ENCODE measurements around the gene RNF167. TPM values are rescaled to one million over a fixed set of nuclear protein-coding genes. Genes with fewer than 3 reads are reported as not detected.

Gene RNF167
- total RNA-seq, 1 donor from 2014 or later, result 73.1 TPM

GRCh38 chr17:4928881-4929280, 11.2 kb upstream of the RNF167 start:
- TF ChIP-seq CTCF (IDR thresholded peaks at IDR 0.05; ENCODE audit: unreplicated experiment), result no peak
- H3K9me3 Mint-ChIP-seq, result no peaks in the 10 kb centered on the region
- H3K4me3 Mint-ChIP-seq, result no peak overlapping the region
- no peaks in the 10 kb centered on the region for H3K27me3 Mint-ChIP-seq (ENCODE audit: low read depth)
- peaks cover 1% of the 10 kb centered on the region for H3K36me3 Mint-ChIP-seq
- peaks cover 4% of the 10 kb centered on the region for H3K4me1 Mint-ChIP-seq
- no peak for DNase-seq (ENCODE audit: low spot score in 2 of 2, unreplicated experiment in 2 of 2)
- H3K27ac Mint-ChIP-seq, result no peak overlapping the region

GRCh38 chr17:4931963-4932362, 8.1 kb upstream of the RNF167 start, which contains the start of gene GP1BA:
TSS of gene GP1BA (plus strand) at chr17:4932277. CDS start at chr17:4932605, 328 bp downstream.
- H3K27ac Mint-ChIP-seq, result no peak within 1 kb of the TSS
- TF ChIP-seq CTCF (IDR thresholded peaks at IDR 0.05; ENCODE audit: unreplicated experiment), result no peak
- peaks cover 9% of the 10 kb centered on the region for H3K4me1 Mint-ChIP-seq
- no peak within 1 kb of the TSS for H3K4me3 Mint-ChIP-seq
- peaks cover 3% of the 10 kb centered on the region for H3K36me3 Mint-ChIP-seq
- DNase-seq (ENCODE audit: low spot score in 2 of 2, unreplicated experiment in 2 of 2), result no peak
- H3K9me3 Mint-ChIP-seq, result no peaks in the 10 kb centered on the region
- no peaks in the 10 kb centered on the region for H3K27me3 Mint-ChIP-seq (ENCODE audit: low read depth)

- H3K27me3 Mint-ChIP-seq (ENCODE audit: low read depth), result no peaks in the 10 kb centered on the region
- no peak overlapping the region for H3K4me3 Mint-ChIP-seq
- H3K36me3 Mint-ChIP-seq, result peaks cover 3% of the 10 kb centered on the region
- no peak for DNase-seq (ENCODE audit: low spot score in 2 of 2, unreplicated experiment in 2 of 2)
- no peak overlapping the region for H3K27ac Mint-ChIP-seq
- TF ChIP-seq CTCF (IDR thresholded peaks at IDR 0.05; ENCODE audit: unreplicated experiment), result no peak
- peaks cover 9% of the 10 kb centered on the region for H3K4me1 Mint-ChIP-seq
- no peaks in the 10 kb centered on the region for H3K9me3 Mint-ChIP-seq
Measured at GRCh38 chr17:4932756-4933155, 7.3 kb upstream of the RNF167 start.

GRCh38 chr17:4933646-4934045, 6.4 kb upstream of the RNF167 start:
- H3K27me3 Mint-ChIP-seq (ENCODE audit: low read depth), result no peaks in the 10 kb centered on the region
- no peak for TF ChIP-seq CTCF (IDR thresholded peaks at IDR 0.05; ENCODE audit: unreplicated experiment)
- H3K9me3 Mint-ChIP-seq, result no peaks in the 10 kb centered on the region
- peaks cover 3% of the 10 kb centered on the region for H3K36me3 Mint-ChIP-seq
- H3K4me3 Mint-ChIP-seq, result no peak overlapping the region
- DNase-seq (ENCODE audit: low spot score in 2 of 2, unreplicated experiment in 2 of 2), result no peak
- H3K27ac Mint-ChIP-seq, result no peak overlapping the region
- H3K4me1 Mint-ChIP-seq, result peaks cover 16% of the 10 kb centered on the region

- no peak for TF ChIP-seq CTCF (IDR thresholded peaks at IDR 0.05; ENCODE audit: unreplicated experiment)
- H3K4me1 Mint-ChIP-seq, result peaks cover 22% of the 10 kb centered on the region
- peaks cover 3% of the 10 kb centered on the region for H3K36me3 Mint-ChIP-seq
- no peak overlapping the region for H3K4me3 Mint-ChIP-seq
- H3K9me3 Mint-ChIP-seq, result no peaks in the 10 kb centered on the region
- no peak for DNase-seq (ENCODE audit: low spot score in 2 of 2, unreplicated experiment in 2 of 2)
- no peaks in the 10 kb centered on the region for H3K27me3 Mint-ChIP-seq (ENCODE audit: low read depth)
- peak overlapping the region; percentile 39 for H3K27ac Mint-ChIP-seq
Measured at GRCh38 chr17:4934173-4934979, 5.7 kb upstream of the RNF167 start.

Measured in mesothelial cell of epicardium (in vitro differentiated cells).